Measurements from ENCODE around the gene CHD6. TPM values are rescaled to one million over a fixed set of nuclear protein-coding genes. Genes with fewer than 3 reads are reported as not detected.

Gene CHD6
- total and polyA plus RNA-seq, 4 donors, result 3.3 to 23.4 (median 18.2) TPM

GRCh38 chr20:41604002-41604401 is 14.2 kb downstream of the CHD6 start:
- no peak overlapping the region for H3K4me3 ChIP-seq (ENCODE audit: low read depth in 1 of 3, low read length in 3 of 3)
- DNase-seq (ENCODE audit: low spot score), result no peak
- H3K27me3 ChIP-seq (ENCODE audit: control insufficient read depth in 4 of 4, insufficient read depth in 4 of 4, low read length in 3 of 4), result no peaks in the 10 kb centered on the region
- peaks cover 0 to 26% (median 14%) of the 10 kb centered on the region in 4 donors for H3K9me3 ChIP-seq (ENCODE audit: control insufficient read depth in 4 of 4, low read length in 3 of 4)
- WGBS, result 77% methylated on average over 1 of the region's 1 CpG
- H3K9ac ChIP-seq (ENCODE audit: low read depth in 1 of 2, low read length in 2 of 2), result no peak overlapping the region
- H3K4me1 ChIP-seq (ENCODE audit: control insufficient read depth in 4 of 4, insufficient read depth in 4 of 4, low read length in 3 of 4), result no peaks in the 10 kb centered on the region
- TF ChIP-seq FOXA1 (IDR thresholded peaks at IDR 0.05) (no peak), GABPA (IDR thresholded peaks at IDR 0.05 in 1 of 2, conservative IDR thresholded peaks at IDR 0.05 in 1 of 2) (no peak), MAX (IDR thresholded peaks at IDR 0.05) (no peak), FOXA2 (IDR thresholded peaks at IDR 0.05) (no peak), SP1 (IDR thresholded peaks at IDR 0.05) (no peak), RAD21 (IDR thresholded peaks at IDR 0.05) (no peak), ATF3 (IDR thresholded peaks at IDR 0.05) (no peak), RXRA (IDR thresholded peaks at IDR 0.05) (no peak), EGR1 (IDR thresholded peaks at IDR 0.05; ENCODE audit: low read depth in 2 of 2) (no peak), NR2F2 (IDR thresholded peaks at IDR 0.05) (no peak), YY1 (IDR thresholded peaks at IDR 0.05) (no peak), HNF4G (IDR thresholded peaks at IDR 0.05) (no peak), JUND (IDR thresholded peaks at IDR 0.05) (no peak), HNF4A (conservative IDR thresholded peaks at IDR 0.05) (no peak), TAF1 (conservative IDR thresholded peaks at IDR 0.05) (no peak)
- TF ChIP-seq, protein P1, sequence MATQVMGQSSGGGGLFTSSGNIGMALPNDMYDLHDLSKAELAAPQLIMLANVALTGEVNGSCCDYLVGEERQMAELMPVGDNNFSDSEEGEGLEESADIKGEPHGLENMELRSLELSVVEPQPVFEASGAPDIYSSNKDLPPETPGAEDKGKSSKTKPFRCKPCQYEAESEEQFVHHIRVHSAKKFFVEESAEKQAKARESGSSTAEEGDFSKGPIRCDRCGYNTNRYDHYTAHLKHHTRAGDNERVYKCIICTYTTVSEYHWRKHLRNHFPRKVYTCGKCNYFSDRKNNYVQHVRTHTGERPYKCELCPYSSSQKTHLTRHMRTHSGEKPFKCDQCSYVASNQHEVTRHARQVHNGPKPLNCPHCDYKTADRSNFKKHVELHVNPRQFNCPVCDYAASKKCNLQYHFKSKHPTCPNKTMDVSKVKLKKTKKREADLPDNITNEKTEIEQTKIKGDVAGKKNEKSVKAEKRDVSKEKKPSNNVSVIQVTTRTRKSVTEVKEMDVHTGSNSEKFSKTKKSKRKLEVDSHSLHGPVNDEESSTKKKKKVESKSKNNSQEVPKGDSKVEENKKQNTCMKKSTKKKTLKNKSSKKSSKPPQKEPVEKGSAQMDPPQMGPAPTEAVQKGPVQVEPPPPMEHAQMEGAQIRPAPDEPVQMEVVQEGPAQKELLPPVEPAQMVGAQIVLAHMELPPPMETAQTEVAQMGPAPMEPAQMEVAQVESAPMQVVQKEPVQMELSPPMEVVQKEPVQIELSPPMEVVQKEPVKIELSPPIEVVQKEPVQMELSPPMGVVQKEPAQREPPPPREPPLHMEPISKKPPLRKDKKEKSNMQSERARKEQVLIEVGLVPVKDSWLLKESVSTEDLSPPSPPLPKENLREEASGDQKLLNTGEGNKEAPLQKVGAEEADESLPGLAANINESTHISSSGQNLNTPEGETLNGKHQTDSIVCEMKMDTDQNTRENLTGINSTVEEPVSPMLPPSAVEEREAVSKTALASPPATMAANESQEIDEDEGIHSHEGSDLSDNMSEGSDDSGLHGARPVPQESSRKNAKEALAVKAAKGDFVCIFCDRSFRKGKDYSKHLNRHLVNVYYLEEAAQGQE (IDR thresholded peaks at IDR 0.05), result no peak
- TF ChIP-seq, protein P2, sequence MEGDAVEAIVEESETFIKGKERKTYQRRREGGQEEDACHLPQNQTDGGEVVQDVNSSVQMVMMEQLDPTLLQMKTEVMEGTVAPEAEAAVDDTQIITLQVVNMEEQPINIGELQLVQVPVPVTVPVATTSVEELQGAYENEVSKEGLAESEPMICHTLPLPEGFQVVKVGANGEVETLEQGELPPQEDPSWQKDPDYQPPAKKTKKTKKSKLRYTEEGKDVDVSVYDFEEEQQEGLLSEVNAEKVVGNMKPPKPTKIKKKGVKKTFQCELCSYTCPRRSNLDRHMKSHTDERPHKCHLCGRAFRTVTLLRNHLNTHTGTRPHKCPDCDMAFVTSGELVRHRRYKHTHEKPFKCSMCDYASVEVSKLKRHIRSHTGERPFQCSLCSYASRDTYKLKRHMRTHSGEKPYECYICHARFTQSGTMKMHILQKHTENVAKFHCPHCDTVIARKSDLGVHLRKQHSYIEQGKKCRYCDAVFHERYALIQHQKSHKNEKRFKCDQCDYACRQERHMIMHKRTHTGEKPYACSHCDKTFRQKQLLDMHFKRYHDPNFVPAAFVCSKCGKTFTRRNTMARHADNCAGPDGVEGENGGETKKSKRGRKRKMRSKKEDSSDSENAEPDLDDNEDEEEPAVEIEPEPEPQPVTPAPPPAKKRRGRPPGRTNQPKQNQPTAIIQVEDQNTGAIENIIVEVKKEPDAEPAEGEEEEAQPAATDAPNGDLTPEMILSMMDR (IDR thresholded peaks at IDR 0.05; ENCODE audit: low read depth, low read length, missing input control), result no peak
- TF ChIP-seq, protein P3, sequence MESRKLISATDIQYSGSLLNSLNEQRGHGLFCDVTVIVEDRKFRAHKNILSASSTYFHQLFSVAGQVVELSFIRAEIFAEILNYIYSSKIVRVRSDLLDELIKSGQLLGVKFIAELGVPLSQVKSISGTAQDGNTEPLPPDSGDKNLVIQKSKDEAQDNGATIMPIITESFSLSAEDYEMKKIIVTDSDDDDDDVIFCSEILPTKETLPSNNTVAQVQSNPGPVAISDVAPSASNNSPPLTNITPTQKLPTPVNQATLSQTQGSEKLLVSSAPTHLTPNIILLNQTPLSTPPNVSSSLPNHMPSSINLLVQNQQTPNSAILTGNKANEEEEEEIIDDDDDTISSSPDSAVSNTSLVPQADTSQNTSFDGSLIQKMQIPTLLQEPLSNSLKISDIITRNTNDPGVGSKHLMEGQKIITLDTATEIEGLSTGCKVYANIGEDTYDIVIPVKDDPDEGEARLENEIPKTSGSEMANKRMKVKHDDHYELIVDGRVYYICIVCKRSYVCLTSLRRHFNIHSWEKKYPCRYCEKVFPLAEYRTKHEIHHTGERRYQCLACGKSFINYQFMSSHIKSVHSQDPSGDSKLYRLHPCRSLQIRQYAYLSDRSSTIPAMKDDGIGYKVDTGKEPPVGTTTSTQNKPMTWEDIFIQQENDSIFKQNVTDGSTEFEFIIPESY (IDR thresholded peaks at IDR 0.05), result no peak
- no peak overlapping the region for H3K27ac ChIP-seq (ENCODE audit: low read depth in 1 of 2, low read length in 2 of 2)
- H3K36me3 ChIP-seq (ENCODE audit: control insufficient read depth in 4 of 4, insufficient read depth in 3 of 4, low read depth in 1 of 4, low read length in 3 of 4), result peaks cover 0 to 3% (median 0%) of the 10 kb centered on the region in 4 donors

All from liver (tissue), 9 donors.